ENCODE measurements around the gene TCAP. TPM values are rescaled to one million over a fixed set of nuclear protein-coding genes. Genes with fewer than 3 reads are reported as not detected.
A peak's percentile ranks its signal among the peaks of the same experiment; 100 is the strongest.

TCAP gene
- total RNA-seq, 1 donor from 2014 or later, result 4,965 TPM

- intact Hi-C loops (cut with micrococcal nuclease), result no loop called here
- no peak for ATAC-seq
Measured at GRCh38 chr17:39642291-39643074, 22.7 kb upstream of the TCAP start.

DNA sequence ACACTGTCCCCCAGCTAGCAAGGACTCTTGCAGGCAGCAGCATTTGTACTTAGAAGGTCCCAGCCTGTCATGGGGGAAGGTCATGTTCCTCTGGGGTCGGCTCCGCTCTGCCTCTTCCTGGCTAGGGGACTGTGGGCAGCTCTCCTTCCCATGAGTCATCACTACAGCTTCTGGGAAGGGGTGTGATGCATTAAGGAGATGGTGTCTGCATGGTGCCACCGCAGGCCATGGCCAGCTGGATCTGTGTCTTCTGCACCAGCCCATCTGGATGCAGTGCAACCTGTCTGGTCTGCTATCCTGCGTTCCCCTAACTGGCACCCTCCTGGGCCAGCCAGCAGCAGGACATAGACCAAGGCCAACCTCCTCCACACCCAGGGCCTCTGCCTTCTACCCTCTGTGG lies 21.9 kb upstream of the TCAP start:
- DNase-seq, result no peak
- ATAC-seq, result no peak
- intact Hi-C loops (cut with micrococcal nuclease), result no loop called here

More at GRCh38 chr17:39642291-39643074, 22.7 kb upstream of the TCAP start:
- DNase-seq, result no peak

DNA sequence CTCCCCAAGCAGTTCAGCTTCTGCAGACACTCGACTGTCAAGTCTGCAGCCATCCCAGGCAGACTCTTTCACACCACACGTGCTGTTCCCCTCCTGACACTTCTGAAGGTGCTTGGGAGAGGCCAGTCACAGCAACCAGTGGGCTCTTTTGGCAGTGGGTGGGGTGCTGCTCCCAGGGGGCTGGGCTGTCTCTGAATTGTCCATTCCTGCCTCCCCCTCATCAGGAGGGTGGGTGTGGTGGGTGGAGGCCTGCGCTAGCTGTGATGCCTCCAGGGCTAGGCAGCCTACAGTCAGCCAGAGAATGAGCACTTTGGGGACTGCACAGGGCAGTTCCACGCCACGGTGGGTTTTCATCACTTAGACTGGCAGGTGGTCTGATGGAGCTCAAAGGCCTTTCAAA lies 17.9 kb upstream of the TCAP start:
- DNase-seq (no peak), ATAC-seq (peak; percentile 23)
- intact Hi-C loops (cut with micrococcal nuclease), result no loop called here

DNA sequence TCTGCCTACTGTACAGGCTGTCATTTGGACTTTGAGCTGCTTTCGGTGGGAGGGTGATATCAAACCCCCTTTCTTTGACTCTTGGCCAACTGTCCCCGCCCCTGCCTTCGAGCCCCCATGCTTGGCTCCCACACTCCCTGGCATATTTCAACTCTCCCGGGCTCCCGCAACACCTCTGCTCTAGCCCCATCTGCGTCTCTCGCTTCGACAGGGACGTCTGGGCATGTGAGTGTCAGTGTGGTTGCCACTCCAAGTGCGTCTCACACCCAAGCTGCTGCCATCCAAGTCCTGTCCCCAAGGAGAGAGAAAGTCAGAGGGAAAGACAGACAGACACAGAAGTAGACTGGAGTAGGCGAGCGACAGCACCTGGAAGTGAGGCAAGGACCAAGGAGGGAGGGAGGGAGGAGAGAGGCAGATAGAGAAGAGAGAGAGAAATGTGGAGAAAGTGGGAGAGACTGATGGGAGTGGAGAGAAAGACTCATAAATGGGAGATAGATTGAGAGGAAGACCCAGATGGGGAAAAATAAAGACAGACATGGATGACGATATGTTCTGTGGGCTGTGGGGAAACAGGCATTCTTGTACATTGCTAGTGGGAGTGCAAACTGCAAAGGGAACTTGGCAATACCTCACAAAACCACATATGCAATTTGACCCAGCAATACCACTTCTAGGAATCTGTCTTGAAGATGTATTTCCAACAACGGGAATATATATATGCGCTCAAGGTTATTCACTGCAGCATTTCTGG lies 16.4 kb upstream of the TCAP start:
- intact Hi-C loops (cut with micrococcal nuclease), result no loop called here
- no peak for ATAC-seq
- no peak for DNase-seq

- ATAC-seq (no peak), DNase-seq (no peak)
- intact Hi-C loops (cut with micrococcal nuclease), result no loop called here
Measured at GRCh38 chr17:39650121-39650579, 15.0 kb upstream of the TCAP start.

DNA sequence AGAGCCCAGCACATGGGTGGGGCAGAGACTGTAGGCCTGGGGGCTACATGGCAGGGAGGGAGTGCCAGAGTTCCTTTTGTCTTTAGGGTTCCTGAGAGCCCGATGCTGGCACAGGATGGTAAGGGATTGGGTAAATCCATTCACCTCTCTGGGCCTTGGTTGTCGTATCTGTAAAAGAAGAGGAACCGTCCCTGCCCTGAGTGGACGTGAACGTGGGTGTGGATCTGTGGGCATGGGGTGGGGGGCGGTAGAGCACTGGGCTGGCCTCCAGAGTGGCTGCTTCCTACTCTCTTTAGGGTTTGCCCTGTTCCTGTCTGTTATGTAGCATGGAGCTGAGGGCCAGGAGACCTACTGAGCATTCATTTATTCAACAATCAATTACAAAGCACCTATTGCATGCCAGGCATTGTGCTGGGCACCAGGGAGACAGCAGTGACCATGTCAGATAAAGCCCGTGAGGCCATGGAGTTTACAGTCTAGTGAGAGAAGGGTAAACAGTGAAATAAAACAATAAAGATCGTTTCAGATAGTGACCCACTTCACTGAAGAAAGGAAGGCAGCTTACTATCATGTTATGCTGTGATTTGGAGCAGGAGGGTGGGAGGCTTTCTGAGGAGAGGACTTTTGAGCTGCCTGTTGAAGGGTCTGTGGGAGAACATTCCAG lies 13.1 kb upstream of the TCAP start:
- intact Hi-C loops (cut with micrococcal nuclease), result no loop called here
- ATAC-seq (no peak), DNase-seq (no peak)

DNA sequence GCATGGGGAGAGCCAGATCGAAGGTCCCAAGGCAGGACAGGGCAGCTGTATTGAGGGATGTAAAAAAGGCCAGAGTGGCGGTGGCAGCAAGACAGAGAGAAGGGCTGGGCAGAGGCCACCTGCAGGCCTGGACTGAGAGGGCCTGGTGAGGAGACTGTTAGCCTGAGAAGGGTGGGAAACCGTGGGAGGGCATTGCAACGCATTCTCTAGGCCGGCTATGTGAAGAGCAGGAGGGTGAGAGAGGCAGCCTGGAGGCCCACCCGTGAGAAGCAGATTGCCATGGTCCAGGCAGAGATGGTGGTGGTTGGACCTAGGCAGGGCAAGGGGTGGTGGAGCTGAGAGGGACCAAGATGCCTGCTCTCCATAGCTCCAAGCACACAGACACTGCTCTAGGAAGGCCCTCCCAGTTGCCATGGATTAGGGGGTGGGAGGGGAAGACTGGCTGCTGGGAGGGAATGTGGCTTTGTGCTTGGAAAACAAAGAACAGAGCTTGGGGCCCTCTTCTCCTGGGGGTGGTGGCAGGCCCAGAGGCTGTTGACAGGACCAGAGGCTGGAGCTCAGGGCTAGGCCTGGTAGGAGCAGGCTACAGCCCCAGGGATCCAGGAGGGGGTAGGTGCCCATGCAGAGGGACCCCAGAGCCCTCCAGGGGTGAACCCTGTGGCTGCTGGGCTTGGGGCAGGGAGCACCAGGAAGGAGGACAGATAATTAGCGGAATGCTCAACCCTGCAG lies 12.4 kb upstream of the TCAP start:
- no peak for ATAC-seq
- intact Hi-C loops (cut with micrococcal nuclease), result no loop called here
- DNase-seq, result no peak

- DNase-seq, result no peak
- no peak for ATAC-seq
- intact Hi-C loops (cut with micrococcal nuclease), result no loop called here
Measured at GRCh38 chr17:39653316-39653661, 11.9 kb upstream of the TCAP start.

GRCh38 chr17:39653662-39654331 lies 11.4 kb upstream of the TCAP start:
- ATAC-seq, result peak; percentile 58

DNA sequence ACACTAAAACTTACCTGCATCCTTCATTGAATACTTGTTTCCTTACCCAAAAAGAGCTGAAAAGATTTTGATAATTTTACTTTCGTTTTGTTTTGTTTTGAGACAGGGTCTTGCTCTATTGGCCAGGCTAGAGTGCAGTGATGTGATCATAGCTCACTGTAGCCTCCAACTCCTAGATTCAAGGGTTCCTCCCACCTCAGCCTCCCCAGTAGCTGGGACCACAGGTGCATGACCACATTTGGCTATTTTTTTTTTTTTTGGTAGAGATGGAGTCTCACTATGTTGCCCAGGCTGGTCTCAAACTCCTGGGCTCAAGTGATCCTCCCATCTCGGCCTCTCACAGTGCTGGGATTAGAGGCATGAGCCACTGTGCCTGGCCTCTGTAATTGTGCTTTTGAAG lies 10.0 kb upstream of the TCAP start:
- intact Hi-C loops (cut with micrococcal nuclease), result no loop called here
- ATAC-seq, result no peak
- DNase-seq, result no peak

More at GRCh38 chr17:39653662-39654331, 11.4 kb upstream of the TCAP start:
- DNase-seq, result peak; percentile 75
- intact Hi-C loops (cut with micrococcal nuclease), result no loop called here

DNA sequence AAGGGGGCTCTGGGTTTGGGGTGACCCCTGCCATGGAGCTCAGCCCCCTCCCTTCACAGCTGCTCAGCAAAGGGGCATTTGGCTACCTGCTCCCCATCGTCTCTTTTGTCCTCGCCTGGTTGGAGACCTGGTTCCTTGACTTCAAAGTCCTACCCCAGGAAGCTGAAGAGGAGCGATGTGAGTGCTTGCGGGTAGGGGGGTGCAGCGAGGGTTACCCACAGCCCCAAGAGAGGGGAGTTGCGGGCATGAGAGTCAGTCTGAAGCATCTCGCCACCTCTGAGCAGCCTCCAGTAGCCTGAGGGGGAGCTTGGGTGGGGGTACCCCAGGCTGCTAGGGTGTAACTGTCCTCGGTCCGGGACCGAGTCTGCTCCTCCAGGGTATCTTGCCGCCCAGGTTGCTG lies 6.8 kb upstream of the TCAP start:
- intact Hi-C loops (cut with micrococcal nuclease), result no loop called here
- DNase-seq (no peak), ATAC-seq (no peak)

- intact Hi-C loops (cut with micrococcal nuclease), result no loop called here
- DNase-seq (no peak), ATAC-seq (no peak)
Measured at GRCh38 chr17:39658760-39659159, 6.4 kb upstream of the TCAP start.

GRCh38 chr17:39659279-39660010 lies 5.7 kb upstream of the TCAP start:
- DNase-seq, result peak; percentile 54
- intact Hi-C loops (cut with micrococcal nuclease), result no loop called here
- ATAC-seq, result no peak

DNA sequence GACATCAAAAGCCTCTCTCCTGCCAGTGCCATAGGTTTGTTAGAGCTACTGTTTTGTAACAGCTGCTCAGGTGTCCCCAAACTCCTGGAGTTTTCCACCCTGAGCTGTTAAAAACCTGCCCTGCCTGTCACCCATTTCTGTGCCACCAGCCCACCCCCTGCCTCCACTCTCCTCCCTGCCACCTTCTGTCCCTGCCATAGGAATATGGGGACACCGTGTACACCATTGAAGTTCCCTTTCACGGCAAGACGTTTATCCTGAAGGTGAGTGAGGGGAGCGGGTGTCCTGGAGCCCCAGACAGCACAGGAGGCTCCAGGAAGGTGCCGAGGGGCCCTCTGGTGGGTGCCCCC lies 5.2 kb upstream of the TCAP start:
- ATAC-seq (no peak), DNase-seq (no peak)
- intact Hi-C loops (cut with micrococcal nuclease), result no loop called here

DNA sequence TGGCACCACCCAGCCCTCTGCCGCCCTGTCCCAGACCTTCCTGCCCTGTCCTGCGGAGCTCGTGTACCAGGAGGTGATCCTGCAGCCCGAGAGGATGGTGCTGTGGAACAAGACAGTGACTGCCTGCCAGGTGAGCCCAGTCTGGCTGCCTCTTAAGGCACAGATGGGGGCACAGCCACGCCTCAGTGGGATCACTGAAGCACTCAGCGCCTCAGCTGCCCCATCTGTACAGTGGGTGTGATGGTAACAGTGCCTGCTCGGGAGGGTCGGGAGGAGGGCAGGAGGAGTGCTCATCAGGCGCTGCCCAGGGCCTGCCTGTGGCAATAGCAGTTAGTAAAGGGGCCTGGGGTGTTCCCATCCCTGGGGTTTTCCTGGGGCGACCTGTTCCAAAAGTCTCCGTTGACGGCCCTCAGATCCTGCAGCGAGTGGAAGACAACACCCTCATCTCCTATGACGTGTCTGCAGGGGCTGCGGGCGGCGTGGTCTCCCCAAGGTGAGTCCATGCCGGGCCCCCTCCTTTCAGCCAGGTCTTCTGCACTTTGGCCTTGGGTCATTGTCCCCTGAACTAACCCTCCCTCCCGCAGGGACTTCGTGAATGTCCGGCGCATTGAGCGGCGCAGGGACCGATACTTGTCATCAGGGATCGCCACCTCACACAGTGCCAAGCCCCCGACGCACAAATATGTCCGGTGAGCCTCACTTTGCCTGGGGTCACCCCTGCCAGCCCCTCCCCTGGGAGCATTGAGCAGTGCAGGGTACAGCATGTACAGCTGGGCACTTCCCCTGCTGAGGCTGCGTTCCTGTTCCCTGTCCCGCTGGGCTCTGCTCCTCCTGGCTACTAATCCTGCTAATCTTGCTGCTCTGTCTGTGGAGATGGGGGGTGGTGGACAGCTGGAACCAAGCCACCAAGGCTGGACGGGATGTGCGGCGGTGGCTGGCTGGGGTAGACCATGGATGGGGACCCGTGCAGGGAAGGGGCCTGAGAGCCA lies 4.5 kb upstream of the TCAP start:
- DNase-seq (peak; percentile 77), ATAC-seq (peak; percentile 19)
- intact Hi-C loops (cut with micrococcal nuclease), result no loop called here

GRCh38 chr17:39661744-39662541 lies 3.2 kb upstream of the TCAP start:
- DNase-seq, result no peak
- no peak for ATAC-seq
- intact Hi-C loops (cut with micrococcal nuclease), result no loop called here

All from left ventricle myocardium superior (tissue), 1 donor.